Gastroesophageal sphincter (tissue), 3 donors: Measurements from ENCODE around the gene MTHFD2L.

Experiments used
- EP300 ChIP-seq: sonication (generic); formaldehyde crosslinking; IDR thresholded peaks from one replicate; pipeline ENCODE4 v1.6.1; 2017; ENCODE audit warnings: antibody characterized with exemption, mild to moderate bottlenecking
- POLR2A ChIP-seq, 2 donors: fragments of 450-650 bp; IDR thresholded peaks; one replicate each; pipeline ENCODE4 v1.6.1; 2017; ENCODE audit warnings: antibody characterized with exemption in 2 of 2, mild to moderate bottlenecking in 2 of 2, moderate library complexity in 1 of 2
- POLR2AphosphoS5 ChIP-seq: sonication (generic); formaldehyde crosslinking; IDR thresholded peaks from one replicate; pipeline ENCODE4 v1.6.1; 2017; ENCODE audit warnings: antibody characterized with exemption
- TF ChIP-seq, protein P1 (sequence below), 4 experiments: fragments of 200-600 bp in 2 of 4; fragments of 450-650 bp in 2 of 4; sonication (generic) in 1 of 4; IDR thresholded peaks; one replicate each; pipeline ENCODE4 v1.5.1; 2017 to 2019; ENCODE audit warnings: antibody characterized with exemption in 4 of 4, mild to moderate bottlenecking in 2 of 4, moderate library complexity in 2 of 4

DNA sequence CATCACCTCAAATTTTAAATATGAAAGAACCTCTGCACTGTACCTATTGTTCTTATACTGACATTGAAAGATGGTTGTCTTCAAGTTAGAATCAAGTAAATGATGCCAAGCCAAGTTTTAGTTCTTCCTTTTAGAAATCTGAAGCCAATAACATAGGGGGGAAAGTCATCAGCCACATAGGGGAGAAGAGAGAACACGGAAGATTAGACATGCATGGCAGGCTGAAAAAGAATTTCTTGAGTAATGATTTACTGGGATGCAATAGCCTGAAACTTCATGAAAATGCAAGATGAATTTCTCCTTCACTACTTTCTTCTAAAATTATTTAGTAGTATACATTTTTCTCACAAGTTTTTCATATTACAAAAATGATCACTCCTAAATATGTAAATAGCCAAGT is 136.8 kb downstream of the MTHFD2L start:
- TF ChIP-seq, protein P1, sequence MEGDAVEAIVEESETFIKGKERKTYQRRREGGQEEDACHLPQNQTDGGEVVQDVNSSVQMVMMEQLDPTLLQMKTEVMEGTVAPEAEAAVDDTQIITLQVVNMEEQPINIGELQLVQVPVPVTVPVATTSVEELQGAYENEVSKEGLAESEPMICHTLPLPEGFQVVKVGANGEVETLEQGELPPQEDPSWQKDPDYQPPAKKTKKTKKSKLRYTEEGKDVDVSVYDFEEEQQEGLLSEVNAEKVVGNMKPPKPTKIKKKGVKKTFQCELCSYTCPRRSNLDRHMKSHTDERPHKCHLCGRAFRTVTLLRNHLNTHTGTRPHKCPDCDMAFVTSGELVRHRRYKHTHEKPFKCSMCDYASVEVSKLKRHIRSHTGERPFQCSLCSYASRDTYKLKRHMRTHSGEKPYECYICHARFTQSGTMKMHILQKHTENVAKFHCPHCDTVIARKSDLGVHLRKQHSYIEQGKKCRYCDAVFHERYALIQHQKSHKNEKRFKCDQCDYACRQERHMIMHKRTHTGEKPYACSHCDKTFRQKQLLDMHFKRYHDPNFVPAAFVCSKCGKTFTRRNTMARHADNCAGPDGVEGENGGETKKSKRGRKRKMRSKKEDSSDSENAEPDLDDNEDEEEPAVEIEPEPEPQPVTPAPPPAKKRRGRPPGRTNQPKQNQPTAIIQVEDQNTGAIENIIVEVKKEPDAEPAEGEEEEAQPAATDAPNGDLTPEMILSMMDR (IDR thresholded peaks at IDR 0.05), result no peak
- TF ChIP-seq POLR2AphosphoS5 (no peak), POLR2A (IDR thresholded peaks at IDR 0.05) (no peak), EP300 (no peak)
